Caco-2 (cell line): ENCODE measurements around the gene RABEP2. TPM values are rescaled to one million over a fixed set of nuclear protein-coding genes. Genes with fewer than 3 reads are reported as not detected.

Experiments used
- BruUV-seq: library from RNA; stranded (reverse); fragments of 400-500 nt; replicated peaks from 2 replicates; lab custom pipeline; 2021; lab: Mats Ljungman, UMichigan
- CTCF ChIA-PET: fragments of 300-600 bp; sonication (Branson Sonifier 250); formaldehyde crosslinking; loops from one replicate; lab custom pipeline; 2022; ENCODE audit warnings: antibody characterized with exemption; lab: Charles Lee
- POLR2A ChIA-PET: fragments of 300-600 bp; sonication (Branson Sonifier 250); formaldehyde crosslinking; loops from one replicate; lab custom pipeline; 2022; ENCODE audit warnings: antibody characterized with exemption; lab: Charles Lee
- DNase-seq, 2 experiments: peaks; one replicate each; pipeline versions ENCODE4 v3.0.0 to v3.0.0-alpha.2; 2020 to 2022
- H3K27me3 ChIP-seq: replicated peaks from 2 replicates; pipeline ENCODE4 v1.6.0; 2011; ENCODE audit warnings: low read length; ENCODE audit not compliant: control insufficient read depth, insufficient read depth
- H3K36me3 ChIP-seq: 2 replicates; pipeline ENCODE4 v1.5.1; 2011; ENCODE audit warnings: low read length; ENCODE audit not compliant: control insufficient read depth, insufficient read depth
- H3K4me1 ChIP-seq: fragments of 250-450 bp; sonication (Bioruptor Pico); 2 replicates; pipeline ENCODE4 v1.5.1; 2020; ENCODE audit warnings: mild to moderate bottlenecking
- H3K4me3 ChIP-seq: 2 replicates; pipeline ENCODE4 v1.5.1; 2011; ENCODE audit warnings: low read depth, mild to moderate bottlenecking, control low read depth, low read length
- H3K9me3 ChIP-seq: fragments of 250-450 bp; sonication (Bioruptor Pico); 2 replicates; pipeline ENCODE4 v1.5.1; 2020; ENCODE audit warnings: mild to moderate bottlenecking, moderate library complexity
- H3K27ac Mint-ChIP-seq: one replicate; pipeline ENCODE4 v1.8.0; 2022; ENCODE audit warnings: mixed read lengths; ENCODE audit not compliant: unreplicated experiment
- H3K27me3 Mint-ChIP-seq: one replicate; pipeline ENCODE4 v1.8.0; 2022; ENCODE audit warnings: mixed read lengths; ENCODE audit not compliant: insufficient read depth, unreplicated experiment
- H3K36me3 Mint-ChIP-seq: one replicate; pipeline ENCODE4 v1.8.0; 2022; ENCODE audit warnings: mild to moderate bottlenecking, mixed read lengths; ENCODE audit not compliant: insufficient read depth, unreplicated experiment
- H3K4me1 Mint-ChIP-seq: one replicate; pipeline ENCODE4 v1.8.0; 2022; ENCODE audit warnings: low read depth, mixed read lengths; ENCODE audit not compliant: unreplicated experiment
- H3K4me3 Mint-ChIP-seq: one replicate; pipeline ENCODE4 v1.8.0; 2022; ENCODE audit warnings: mild to moderate bottlenecking, moderate library complexity, mixed read lengths; ENCODE audit not compliant: unreplicated experiment
- H3K9me3 Mint-ChIP-seq: one replicate; pipeline ENCODE4 v1.8.0; 2022; ENCODE audit warnings: mixed read lengths; ENCODE audit not compliant: unreplicated experiment
- CTCF ChIP-seq, 2 experiments: fragments of 200-600 bp in 1 of 2; IDR thresholded peaks; 1 replicate in 1 of 2; 2 replicates in 1 of 2; pipeline versions ENCODE4 v1.5.1 to v1.8.0; 2011 to 2022; ENCODE audit warnings: antibody characterized with exemption in 1 of 2, control low read depth in 1 of 2, inconsistent platforms in 1 of 2, low read depth in 1 of 2, low read length in 1 of 2, mild to moderate bottlenecking in 1 of 2, moderate library complexity in 1 of 2; ENCODE audit not compliant: insufficient read depth in 1 of 2, severe bottlenecking in 1 of 2, unreplicated experiment in 1 of 2
- intact Hi-C: fragments of 100-400 bp; cut with micrococcal nuclease; formaldehyde crosslinking; loops from one replicate; pipeline ENCODE4 v1.10.0; 2022; ENCODE audit not compliant: unreplicated experiment
- total RNA-seq: library from RNA; stranded (reverse); gene quantifications from 2 replicates; pipeline ENCODE4 v1.2.3, GENCODE V29; 2022

The RABEP2 gene
- total RNA-seq, 1 experiment from 2014 or later: 22.9 TPM

GRCh38 chr16:28938721-28939120, 13.7 kb upstream of the RABEP2 start:
- CTCF ChIA-PET: no interaction called here
- no peak for DNase-seq
- POLR2A ChIA-PET: no interaction called here

GRCh38 chr16:28937222-28937876, 12.3 kb upstream of the RABEP2 start:
- no peak overlapping the region for H3K4me3 Mint-ChIP-seq
- Histone ChIP-seq H3K9me3 (no peaks in the 10 kb centered on the region), H3K27me3 (no peaks in the 10 kb centered on the region), H3K36me3 (no peaks in the 10 kb centered on the region), H3K4me1 (no peaks in the 10 kb centered on the region), H3K4me3 (no peak overlapping the region)
- H3K4me1 Mint-ChIP-seq: peaks cover 6% of the 10 kb centered on the region
- TF ChIP-seq CTCF (IDR thresholded peaks at IDR 0.05; ENCODE audit: insufficient read depth in 1 of 2, low read depth in 1 of 2, low read length in 1 of 2, severe bottlenecking in 1 of 2, unreplicated experiment in 1 of 2): no peak
- H3K9me3 Mint-ChIP-seq: no peaks in the 10 kb centered on the region
- intact Hi-C loops: no loop called here
- POLR2A ChIA-PET: interaction anchor here (0.6 kb wide), 1 partner anchor 67 kb away, joined by 4 read pairs; no protein-coding TSS in a partner anchor
- BruUV-seq: no TSS peak
- no peaks in the 10 kb centered on the region for H3K27me3 Mint-ChIP-seq
- no peak overlapping the region for H3K27ac Mint-ChIP-seq
- H3K36me3 Mint-ChIP-seq: no peaks in the 10 kb centered on the region
- CTCF ChIA-PET: no interaction called here
- no peak for DNase-seq

More at GRCh38 chr16:28938721-28939120, 13.7 kb upstream of the RABEP2 start:
- Mint-ChIP-seq H3K27me3 (no peaks in the 10 kb centered on the region), H3K9me3 (no peaks in the 10 kb centered on the region), H3K4me1 (peaks cover 6% of the 10 kb centered on the region), H3K27ac (no peak overlapping the region), H3K36me3 (no peaks in the 10 kb centered on the region), H3K4me3 (no peak overlapping the region)
- no peaks in the 10 kb centered on the region for H3K9me3 ChIP-seq
- H3K4me3 ChIP-seq: no peak overlapping the region
- no peak for TF ChIP-seq CTCF (IDR thresholded peaks at IDR 0.05; ENCODE audit: insufficient read depth in 1 of 2, low read depth in 1 of 2, low read length in 1 of 2, severe bottlenecking in 1 of 2, unreplicated experiment in 1 of 2)
- BruUV-seq: no TSS peak
- intact Hi-C loops: no loop called here
- H3K27me3 ChIP-seq: no peaks in the 10 kb centered on the region
- H3K36me3 ChIP-seq: no peaks in the 10 kb centered on the region
- H3K4me1 ChIP-seq: no peaks in the 10 kb centered on the region

- no peak for TF ChIP-seq CTCF (IDR thresholded peaks at IDR 0.05; ENCODE audit: insufficient read depth in 1 of 2, low read depth in 1 of 2, low read length in 1 of 2, severe bottlenecking in 1 of 2, unreplicated experiment in 1 of 2)
- H3K4me1 Mint-ChIP-seq: peaks cover 6% of the 10 kb centered on the region
- H3K4me3 Mint-ChIP-seq: no peak overlapping the region
- H3K27ac Mint-ChIP-seq: no peak overlapping the region
- H3K9me3 Mint-ChIP-seq: no peaks in the 10 kb centered on the region
- intact Hi-C loops: no loop called here
- H3K36me3 Mint-ChIP-seq: no peaks in the 10 kb centered on the region
- Histone ChIP-seq H3K4me3 (no peak overlapping the region), H3K36me3 (no peaks in the 10 kb centered on the region), H3K9me3 (no peaks in the 10 kb centered on the region), H3K27me3 (no peaks in the 10 kb centered on the region), H3K4me1 (no peaks in the 10 kb centered on the region)
- ChIA-PET POLR2A (no interaction called here), CTCF (no interaction called here)
- no peak for DNase-seq
- H3K27me3 Mint-ChIP-seq: no peaks in the 10 kb centered on the region
- no TSS peak for BruUV-seq
Observed at GRCh38 chr16:28936784-28937155, 11.7 kb upstream of the RABEP2 start.
